Lower leg skin (tissue), 3 donors: ENCODE measurements around the gene KCNMA1.

Source experiments
- POLR2A ChIP-seq, 2 donors: fragments of 450-650 bp; IDR thresholded peaks; one replicate each; pipeline ENCODE4 v1.6.1; 2016 to 2017; ENCODE audit warnings: antibody characterized with exemption in 2 of 2, mild to moderate bottlenecking in 1 of 2, moderate library complexity in 1 of 2
- TF ChIP-seq, protein P1 (sequence below), 3 donors: fragments of 450-650 bp; IDR thresholded peaks; one replicate each; pipeline ENCODE4 v1.5.1; 2016; ENCODE audit warnings: antibody characterized with exemption in 3 of 3, mild to moderate bottlenecking in 3 of 3, moderate library complexity in 2 of 3

GRCh38 chr10:77027141-77027540 lies 610.5 kb downstream of the KCNMA1 start:
- TF ChIP-seq, protein P1, sequence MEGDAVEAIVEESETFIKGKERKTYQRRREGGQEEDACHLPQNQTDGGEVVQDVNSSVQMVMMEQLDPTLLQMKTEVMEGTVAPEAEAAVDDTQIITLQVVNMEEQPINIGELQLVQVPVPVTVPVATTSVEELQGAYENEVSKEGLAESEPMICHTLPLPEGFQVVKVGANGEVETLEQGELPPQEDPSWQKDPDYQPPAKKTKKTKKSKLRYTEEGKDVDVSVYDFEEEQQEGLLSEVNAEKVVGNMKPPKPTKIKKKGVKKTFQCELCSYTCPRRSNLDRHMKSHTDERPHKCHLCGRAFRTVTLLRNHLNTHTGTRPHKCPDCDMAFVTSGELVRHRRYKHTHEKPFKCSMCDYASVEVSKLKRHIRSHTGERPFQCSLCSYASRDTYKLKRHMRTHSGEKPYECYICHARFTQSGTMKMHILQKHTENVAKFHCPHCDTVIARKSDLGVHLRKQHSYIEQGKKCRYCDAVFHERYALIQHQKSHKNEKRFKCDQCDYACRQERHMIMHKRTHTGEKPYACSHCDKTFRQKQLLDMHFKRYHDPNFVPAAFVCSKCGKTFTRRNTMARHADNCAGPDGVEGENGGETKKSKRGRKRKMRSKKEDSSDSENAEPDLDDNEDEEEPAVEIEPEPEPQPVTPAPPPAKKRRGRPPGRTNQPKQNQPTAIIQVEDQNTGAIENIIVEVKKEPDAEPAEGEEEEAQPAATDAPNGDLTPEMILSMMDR (IDR thresholded peaks at IDR 0.05): no peak
- TF ChIP-seq POLR2A (IDR thresholded peaks at IDR 0.05): no peak
